A673 (cell line): ENCODE data around the gene LHX1. TPM values are rescaled to one million over a fixed set of nuclear protein-coding genes. Genes with fewer than 3 reads are reported as not detected.

Experiments used
- BruUV-seq: library from RNA; stranded (reverse); fragments of 400-500 nt; replicated peaks from 2 replicates; lab custom pipeline; 2021; lab: Mats Ljungman, UMichigan
- CTCF ChIA-PET: fragments of 300-600 bp; sonication (Branson Sonifier 250); formaldehyde crosslinking; loops from one replicate; lab custom pipeline; 2022; ENCODE audit warnings: antibody characterized with exemption; lab: Charles Lee
- POLR2A ChIA-PET: fragments of 300-600 bp; sonication (Branson Sonifier 250); formaldehyde crosslinking; loops from one replicate; lab custom pipeline; 2022; ENCODE audit warnings: antibody characterized with exemption; ENCODE audit not compliant: low non-redundant PET; lab: Charles Lee
- DNase-seq: peaks from one replicate; pipeline ENCODE4 v3.0.0-alpha.2; 2015; ENCODE audit warnings: low spot score
- H3K27ac ChIP-seq: fragments of 200-600 bp; sonication (generic); 2 replicates; pipeline ENCODE4 v1.5.1; 2016; ENCODE audit warnings: mixed run types, low read depth, mild to moderate bottlenecking, mixed read lengths, antibody characterized with exemption, low read length; ENCODE audit not compliant: poor library complexity, severe bottlenecking
- H3K27me3 ChIP-seq: fragments of 200-600 bp; sonication (generic); replicated peaks from 2 replicates; pipeline ENCODE4 v1.6.1; 2017; ENCODE audit warnings: mixed run types, low read depth, mild to moderate bottlenecking, mixed read lengths, antibody characterized with exemption, low read length; ENCODE audit not compliant: insufficient read depth, poor library complexity
- H3K36me3 ChIP-seq: fragments of 200-600 bp; sonication (generic); 2 replicates; pipeline ENCODE4 v1.6.1; 2016; ENCODE audit warnings: mixed run types, mild to moderate bottlenecking, mixed read lengths, antibody characterized with exemption, low read length; ENCODE audit not compliant: insufficient read depth, poor library complexity, severe bottlenecking
- H3K4me1 ChIP-seq: fragments of 200-600 bp; sonication (generic); 2 replicates; pipeline ENCODE4 v1.6.1; 2017; ENCODE audit warnings: mixed run types, mild to moderate bottlenecking, mixed read lengths, antibody characterized with exemption, low read length; ENCODE audit not compliant: insufficient read depth, poor library complexity, severe bottlenecking
- H3K4me3 ChIP-seq: fragments of 200-600 bp; sonication (generic); 2 replicates; pipeline ENCODE4 v1.5.1; 2016; ENCODE audit warnings: low read depth, mixed run types, mild to moderate bottlenecking, mixed read lengths, low read length; ENCODE audit not compliant: poor library complexity, severe bottlenecking
- H3K9me3 ChIP-seq: fragments of 200-600 bp; sonication (generic); 2 replicates; pipeline ENCODE4 v1.6.1; 2016; ENCODE audit warnings: mixed run types, low read depth, mild to moderate bottlenecking, mixed read lengths, antibody characterized with exemption, low read length; ENCODE audit not compliant: poor library complexity, severe bottlenecking
- CTCF ChIP-seq: fragments of 300-800, 200-600 bp; sonication (generic); conservative IDR thresholded peaks from 2 replicates; pipeline ENCODE4 v1.5.1; 2017; ENCODE audit warnings: low read depth, mild to moderate bottlenecking, antibody characterized with exemption, low read length, moderate library complexity, mixed read lengths
- EZH2 ChIP-seq: fragments of 200-600 bp; sonication (generic); IDR thresholded peaks from 2 replicates; pipeline ENCODE4 v1.6.1; 2017; ENCODE audit warnings: borderline replicate concordance, low read depth, mild to moderate bottlenecking, mixed read lengths, antibody characterized with exemption, low read length; ENCODE audit not compliant: poor library complexity, severe bottlenecking
- intact Hi-C: fragments of 100-400 bp; cut with micrococcal nuclease; formaldehyde crosslinking; loops from one replicate; pipeline ENCODE4 v1.10.0; 2022; ENCODE audit not compliant: unreplicated experiment
- total RNA-seq: library from RNA; stranded (reverse); gene quantifications from 2 replicates; pipeline ENCODE4 v1.2.3, GENCODE V29; 2021

LHX1 gene
- total RNA-seq, 1 experiment from 2014 or later, result not detected

- CTCF ChIA-PET, result no interaction called here
- DNase-seq, result peak; percentile 3
- TF ChIP-seq EZH2 (no peak), CTCF (no peak)
- H3K4me1 ChIP-seq, result peaks cover 17% of the 10 kb centered on the region
- POLR2A ChIA-PET, result no interaction called here
- peaks cover 5% of the 10 kb centered on the region for H3K36me3 ChIP-seq
- H3K27ac ChIP-seq, result no peak overlapping the region
- no TSS peak for BruUV-seq
- H3K27me3 ChIP-seq, result no peaks in the 10 kb centered on the region
- H3K9me3 ChIP-seq, result no peaks in the 10 kb centered on the region
- no peak overlapping the region for H3K4me3 ChIP-seq
- intact Hi-C loops, result no loop called here
These were observed 35.0 kb downstream of the LHX1 start for GRCh38 chr17:36972186-36972700.

DNA sequence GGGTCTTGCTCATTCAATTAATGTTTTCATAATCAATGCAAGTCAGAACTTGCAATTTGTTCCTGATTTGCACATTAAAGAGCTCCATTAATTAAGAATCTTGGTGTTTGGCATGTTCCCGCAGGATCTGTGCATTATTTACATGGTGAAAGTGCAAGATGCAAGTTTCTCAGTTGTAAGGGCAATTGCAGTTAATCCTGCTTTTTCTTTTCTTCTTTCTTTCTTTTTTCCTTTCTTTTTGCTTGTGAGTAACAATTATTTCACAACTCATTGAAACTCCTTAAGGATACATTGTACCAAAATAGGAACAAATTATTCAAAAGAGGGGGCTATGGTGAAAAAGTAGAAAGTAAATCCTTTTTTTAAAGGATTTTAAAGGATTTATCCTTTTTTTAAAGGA lies 35.6 kb downstream of the LHX1 start:
- TF ChIP-seq EZH2 (no peak), CTCF (no peak)
- Histone ChIP-seq H3K9me3 (no peaks in the 10 kb centered on the region), H3K27me3 (no peaks in the 10 kb centered on the region), H3K27ac (no peak overlapping the region), H3K4me3 (no peak overlapping the region), H3K4me1 (peaks cover 17% of the 10 kb centered on the region), H3K36me3 (peaks cover 5% of the 10 kb centered on the region)
- no peak for DNase-seq
- POLR2A ChIA-PET, result no interaction called here
- intact Hi-C loops, result no loop called here
- CTCF ChIA-PET, result no interaction called here
- no TSS peak for BruUV-seq

DNA sequence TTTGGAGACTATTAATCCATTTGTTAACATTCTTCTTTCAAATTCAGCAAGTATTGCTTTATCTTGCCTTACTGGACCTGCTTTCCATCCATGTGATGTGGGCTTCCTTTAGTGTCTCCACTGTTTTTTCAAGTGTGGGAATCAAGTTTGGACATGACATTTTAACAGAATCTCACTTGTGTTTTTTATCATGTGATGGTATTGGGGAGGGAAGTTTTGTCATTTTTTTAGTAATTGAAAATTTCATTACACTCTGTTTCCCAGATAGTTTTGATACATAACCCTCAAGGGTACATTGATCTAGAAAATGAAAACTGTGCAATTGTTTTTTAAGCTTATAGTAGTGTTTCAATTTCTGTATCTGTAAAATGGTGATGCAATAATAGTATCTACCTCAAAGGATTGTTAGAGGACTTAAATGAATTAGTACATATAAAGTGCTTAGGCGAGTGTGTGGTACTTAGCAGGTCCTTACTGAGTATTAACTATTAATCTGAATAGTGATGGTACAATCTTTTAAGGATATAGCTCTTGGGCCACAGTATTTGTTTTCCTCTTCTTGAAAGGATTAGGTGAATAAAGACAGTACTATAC lies 38.7 kb downstream of the LHX1 start:
- H3K36me3 ChIP-seq, result no peaks in the 10 kb centered on the region
- no peaks in the 10 kb centered on the region for H3K9me3 ChIP-seq
- ChIA-PET CTCF (no interaction called here), POLR2A (no interaction called here)
- no peak overlapping the region for H3K27ac ChIP-seq
- no peak for TF ChIP-seq EZH2
- TF ChIP-seq CTCF, result no peak
- DNase-seq, result no peak
- intact Hi-C loops, result no loop called here
- no TSS peak for BruUV-seq
- no peak overlapping the region for H3K4me3 ChIP-seq
- H3K4me1 ChIP-seq, result peaks cover 36% of the 10 kb centered on the region
- H3K27me3 ChIP-seq, result no peaks in the 10 kb centered on the region
